HG03025 (cell line): Measurements from ENCODE around the gene ENTPD6.
"Not testable (repeated sequence)": the region's sequence is repeated elsewhere in the genome, so short reads cannot be mapped to it uniquely, and the experiment has no call there.

Experiments
- ATAC-seq: cut with Tn5 transposase; IDR thresholded peaks from one replicate; pipeline ENCODE4 v1.9.1; 2021; ENCODE audit warnings: mild to moderate bottlenecking, moderate library complexity; ENCODE audit not compliant: unreplicated experiment, low FRiP score

The ENTPD6 gene

DNA sequence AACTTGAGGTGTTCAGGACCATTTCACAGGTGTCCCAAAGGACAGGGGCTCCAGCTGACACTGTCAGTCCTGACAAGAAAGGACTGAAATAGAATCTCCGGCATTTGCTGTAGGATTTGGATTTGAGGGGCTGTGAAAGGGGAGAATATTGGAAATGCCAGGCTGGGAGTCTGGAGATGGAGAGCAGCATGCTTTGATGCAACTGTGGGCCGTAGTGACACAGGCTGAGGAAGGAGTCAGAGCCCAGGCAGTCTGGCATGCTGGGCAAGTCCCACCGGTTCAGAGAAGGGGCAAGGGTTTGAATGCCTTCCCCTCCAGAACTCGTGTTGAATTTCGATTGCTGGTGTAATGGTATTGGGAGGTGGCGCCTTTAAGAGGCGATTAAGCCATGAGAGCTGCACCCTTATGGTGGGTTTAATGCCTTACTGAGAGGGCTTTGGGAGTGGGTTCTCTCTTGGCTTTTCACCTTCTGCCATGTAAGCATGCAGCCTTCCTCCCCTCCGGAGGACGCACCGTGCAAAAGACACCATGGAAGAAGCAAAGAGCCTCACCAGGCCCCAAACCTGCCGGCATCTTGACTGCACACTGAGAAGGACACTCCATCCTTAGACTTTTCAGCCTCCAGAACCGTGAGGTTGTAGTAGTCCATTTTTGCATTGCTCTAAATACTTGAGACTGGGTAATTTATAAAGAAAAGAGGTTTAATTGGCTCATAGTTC, 43.0 kb downstream of the ENTPD6 start:
- no peak for ATAC-seq

DNA sequence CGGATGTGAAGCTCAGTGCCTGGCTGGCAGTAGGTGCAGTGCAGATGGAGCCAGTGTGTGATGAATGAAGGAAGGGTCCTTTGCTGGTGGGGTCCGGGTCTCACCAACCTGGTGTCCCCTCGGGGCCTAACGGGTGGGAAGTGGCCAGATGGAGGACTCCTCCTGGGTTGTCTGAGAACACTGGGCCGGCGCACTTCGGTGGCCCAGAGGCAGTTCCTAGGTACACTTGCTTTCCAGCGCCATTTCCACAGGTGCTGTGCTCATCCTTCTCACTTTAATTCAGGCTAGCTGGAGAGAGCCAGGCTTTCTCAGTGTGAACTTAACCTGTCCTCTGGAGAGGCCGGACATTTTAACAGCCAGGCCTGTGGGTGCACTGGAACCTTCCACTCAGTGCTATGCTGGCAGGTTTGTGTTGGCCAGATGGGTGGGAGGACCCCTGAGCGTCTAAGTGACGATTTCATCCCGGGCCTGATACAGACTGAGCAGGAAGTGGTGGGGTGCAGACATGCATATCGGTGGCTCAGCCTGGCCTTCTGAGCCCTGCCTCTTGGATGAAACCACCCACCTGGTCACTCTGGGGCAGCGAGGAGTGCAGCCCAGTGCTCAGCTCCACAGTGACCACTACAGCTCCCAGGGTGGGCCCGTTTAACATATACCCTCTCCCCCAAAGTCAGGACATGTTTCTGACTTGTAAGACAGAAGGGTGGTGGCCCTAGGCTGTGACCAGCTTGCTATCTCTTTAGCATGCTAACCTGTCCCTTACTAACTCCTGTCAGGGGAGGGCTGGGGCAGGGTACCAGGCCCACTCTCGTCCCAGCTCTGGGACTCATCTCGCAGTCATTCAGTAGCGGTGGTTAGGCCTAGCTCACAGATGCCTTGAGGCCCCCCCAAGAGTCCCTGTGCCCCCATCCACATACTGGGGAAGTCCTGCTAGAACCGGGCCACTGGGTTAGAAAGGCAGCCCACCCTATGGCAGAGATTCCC, 44.2 kb downstream of the ENTPD6 start:
- no peak for ATAC-seq

DNA sequence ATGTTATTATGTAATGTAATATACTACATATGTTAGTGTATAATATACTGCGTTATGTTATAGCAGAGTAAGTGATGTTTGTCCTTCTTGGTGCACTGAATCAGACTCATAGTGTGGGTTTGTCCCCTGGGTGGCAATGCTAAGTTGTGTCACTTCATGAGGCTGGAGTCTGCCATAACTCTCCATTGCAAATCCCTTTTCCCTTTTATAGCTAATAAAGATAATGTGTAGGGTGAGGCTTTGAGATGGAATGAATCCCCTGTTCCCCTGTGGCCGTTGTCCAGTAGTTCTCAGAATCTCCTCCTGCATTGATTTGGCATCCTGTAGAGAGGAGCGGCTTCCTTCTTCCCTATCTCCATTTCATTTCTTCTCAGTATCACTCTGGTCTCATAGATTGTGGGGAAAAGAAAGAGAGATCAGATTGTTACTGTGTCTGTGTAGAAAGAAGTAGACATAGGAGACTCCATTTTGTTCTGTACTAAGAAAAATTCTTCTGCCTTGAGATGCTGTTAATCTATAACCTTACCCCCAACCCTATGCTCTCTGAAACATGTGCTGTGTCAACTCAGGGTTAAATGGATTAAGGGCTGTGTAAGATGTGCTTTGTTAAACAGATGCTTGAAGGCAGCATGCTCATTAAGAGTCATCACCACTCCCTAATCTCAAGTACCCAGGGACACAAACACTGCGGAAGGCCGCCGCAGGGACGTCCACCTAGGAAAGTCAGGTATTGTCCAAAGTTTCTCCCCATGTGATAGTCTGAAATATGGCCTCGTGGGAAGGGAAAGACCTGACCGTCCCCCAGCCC, 45.5 kb downstream of the ENTPD6 start:
- ATAC-seq: not testable (repeated sequence)

DNA sequence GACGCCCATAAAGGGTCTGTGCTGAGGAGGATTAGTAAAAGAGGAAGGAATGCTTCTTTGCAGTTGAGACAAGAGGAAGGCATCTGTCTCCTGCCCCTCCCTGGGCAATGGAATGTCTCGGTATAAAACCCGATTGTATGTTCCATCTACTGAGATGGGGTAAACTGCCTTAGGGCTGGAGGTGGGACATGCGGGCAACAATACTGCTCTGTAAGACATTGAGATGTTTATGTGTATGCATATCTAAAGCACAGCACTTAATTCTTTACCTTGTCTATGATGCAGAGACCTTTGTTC, 46.1 kb downstream of the ENTPD6 start:
- not testable (repeated sequence) for ATAC-seq

DNA sequence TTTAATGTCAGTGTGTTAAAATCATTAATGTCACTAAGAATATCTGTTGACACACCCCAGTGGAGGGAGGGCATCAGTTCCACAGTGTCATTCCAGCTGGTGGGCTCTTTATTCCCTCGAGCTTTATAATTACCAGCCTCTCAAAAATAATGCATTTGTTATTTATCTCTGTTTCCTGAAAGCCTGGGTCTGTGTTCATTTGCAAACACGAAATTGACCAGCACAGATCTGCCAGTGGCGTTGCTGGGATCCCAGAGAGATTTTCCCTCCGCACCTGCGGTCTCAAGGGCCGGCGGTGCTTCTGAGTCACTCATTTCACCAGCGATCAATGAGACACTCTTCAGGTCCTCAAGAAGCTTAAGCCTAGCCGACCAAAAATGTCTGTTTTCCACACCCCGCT, 46.7 kb downstream of the ENTPD6 start:
- ATAC-seq: no peak

DNA sequence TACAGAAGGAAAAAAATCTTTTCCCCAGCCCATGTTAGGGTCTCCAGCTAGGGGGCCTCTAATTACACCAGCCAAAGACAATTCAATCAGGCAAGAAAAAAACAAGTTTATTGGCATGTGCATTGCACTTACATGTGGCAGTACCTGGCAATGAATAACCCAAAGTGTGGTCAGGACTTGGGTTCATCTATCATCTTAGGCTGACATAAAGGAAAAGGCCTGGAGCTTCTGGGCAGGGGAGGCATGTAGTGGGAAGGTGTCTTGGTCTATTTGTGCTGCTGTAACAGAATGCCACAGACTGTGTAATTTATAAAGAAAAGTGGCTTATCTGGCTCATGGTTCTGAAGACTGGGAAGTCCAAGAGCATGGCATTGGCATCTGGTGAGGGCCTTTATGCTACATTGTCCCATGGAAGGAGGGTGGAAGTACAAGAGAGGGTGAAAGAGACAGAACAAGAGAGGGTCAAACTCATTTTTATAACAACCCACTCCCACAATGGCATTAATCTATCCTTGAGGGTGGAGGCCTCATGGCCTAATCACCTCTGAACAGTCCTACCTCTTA, 48.0 kb downstream of the ENTPD6 start:
- no peak for ATAC-seq

DNA sequence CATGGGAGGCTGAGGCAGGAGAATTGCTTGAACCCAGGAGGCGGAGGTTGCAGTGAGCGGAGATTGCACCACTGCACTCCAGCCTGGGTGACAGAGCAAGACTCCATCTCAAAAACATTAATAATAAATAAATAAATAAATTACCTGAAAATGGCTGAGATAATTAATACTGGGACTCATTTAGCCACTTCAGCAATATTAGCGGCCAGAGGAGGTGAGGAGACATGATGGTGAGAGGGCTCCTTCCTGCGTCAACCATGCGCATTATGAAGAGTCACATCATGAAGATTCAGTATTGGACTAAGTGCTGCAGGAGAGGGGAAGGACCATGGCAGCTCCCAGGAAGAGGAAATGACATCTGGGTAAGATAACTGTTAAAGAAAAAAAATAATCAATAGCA, 49.5 kb downstream of the ENTPD6 start:
- no peak for ATAC-seq

DNA sequence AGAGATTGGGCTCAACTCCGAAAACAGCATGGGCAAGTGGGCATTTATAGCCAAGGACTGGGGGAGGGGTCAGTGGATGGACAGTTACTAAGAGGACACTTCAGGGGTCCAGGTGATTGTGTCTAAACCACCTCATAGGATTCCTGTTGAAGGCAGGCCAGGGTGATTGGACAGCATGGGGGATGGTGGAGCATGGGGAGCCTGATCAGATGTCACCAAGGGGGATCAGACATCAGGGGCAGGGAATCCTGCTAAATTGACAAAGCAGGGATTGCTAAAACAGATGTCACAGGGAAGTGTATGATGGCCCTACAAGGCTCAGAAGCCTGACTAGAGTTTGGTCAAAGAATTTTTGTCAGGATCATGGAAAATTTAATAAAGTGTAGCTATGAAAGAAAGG, 49.9 kb downstream of the ENTPD6 start:
- no peak for ATAC-seq

DNA sequence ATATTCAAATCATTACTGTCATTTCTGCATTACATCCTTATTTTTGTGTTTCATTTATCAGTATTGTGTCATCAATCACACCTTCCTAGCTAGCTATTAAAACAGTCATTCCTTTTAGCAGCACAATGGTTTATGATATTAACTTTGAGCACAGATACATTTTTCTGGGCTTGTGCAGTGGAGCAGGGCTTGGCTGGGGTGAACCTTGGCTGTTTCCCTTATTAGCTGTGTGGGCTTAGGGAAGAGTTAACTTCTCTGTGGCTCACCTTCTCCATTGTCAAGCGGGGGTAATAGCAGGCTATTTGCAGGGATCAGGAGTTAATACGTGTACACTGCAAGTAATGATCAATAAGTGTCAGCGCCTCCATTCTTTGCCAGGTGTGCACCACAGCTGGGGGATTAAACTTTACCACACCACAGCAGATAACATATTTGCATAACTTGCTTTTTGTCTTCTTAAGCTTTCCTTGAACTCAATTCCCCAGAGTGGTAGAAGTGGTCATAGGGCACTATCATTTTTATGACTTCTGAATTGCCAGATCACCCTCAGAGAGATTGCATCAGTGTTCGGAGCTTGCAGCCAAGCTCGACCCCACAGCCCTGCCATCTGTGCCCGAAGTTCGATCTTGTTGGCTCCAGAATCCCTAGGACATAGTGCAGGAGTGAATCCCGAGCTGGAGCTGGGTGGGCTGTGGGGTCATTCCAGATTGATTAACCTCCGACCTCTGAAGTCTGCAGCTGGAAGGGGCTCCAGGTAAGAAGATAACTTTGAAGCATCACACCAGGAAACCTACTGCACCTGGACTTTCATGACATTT, 50.9 kb downstream of the ENTPD6 start:
- ATAC-seq: no peak

DNA sequence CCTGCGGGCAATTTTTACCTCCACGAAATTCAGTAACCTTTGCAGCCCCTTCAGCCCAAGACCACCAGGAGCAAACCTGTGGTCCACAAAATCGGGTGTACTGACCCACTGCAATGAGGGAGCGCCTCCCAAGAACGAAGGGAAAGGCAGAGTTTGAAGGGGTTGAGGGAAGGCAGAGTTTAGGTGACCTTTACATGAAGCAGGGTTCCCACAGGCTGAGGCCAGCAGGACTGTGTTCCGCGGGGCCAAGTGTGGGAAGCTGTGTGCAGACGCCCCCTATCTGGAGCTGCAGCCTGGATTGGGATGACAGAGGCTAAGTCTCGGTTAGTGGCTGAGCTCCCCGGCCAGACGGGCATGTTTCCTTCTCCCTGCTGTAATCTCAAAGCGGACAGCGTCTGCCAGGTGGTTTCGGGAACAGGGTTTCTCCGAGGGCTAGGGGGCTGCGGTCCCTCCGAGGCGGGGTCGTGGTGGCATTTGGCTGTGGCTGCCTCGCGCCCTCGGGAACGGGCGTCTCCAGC, 51.5 kb downstream of the ENTPD6 start:
- ATAC-seq: no peak

DNA sequence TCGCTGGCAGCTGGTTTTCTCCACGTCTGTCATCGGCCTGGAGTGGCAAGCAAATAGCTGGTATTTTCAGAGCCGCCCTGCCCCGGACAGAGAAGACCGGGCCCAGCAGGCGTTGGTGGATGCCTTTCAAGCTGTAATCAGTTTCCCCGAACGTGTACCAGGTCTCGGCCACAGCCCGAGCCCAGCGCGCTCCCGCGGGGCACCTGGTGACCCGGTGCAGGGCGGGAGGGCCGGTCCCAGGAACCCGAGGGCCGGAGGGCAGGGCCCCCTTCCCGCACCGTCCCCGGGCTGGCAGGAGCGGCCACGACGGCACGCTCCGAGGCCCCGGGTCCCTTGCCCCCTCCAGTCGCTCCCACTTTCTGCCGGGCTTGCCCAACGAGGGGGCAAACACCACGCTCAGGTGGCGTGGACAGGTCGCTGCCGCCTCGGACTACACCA, 52.0 kb downstream of the ENTPD6 start:
- peak; percentile 37 for ATAC-seq

DNA sequence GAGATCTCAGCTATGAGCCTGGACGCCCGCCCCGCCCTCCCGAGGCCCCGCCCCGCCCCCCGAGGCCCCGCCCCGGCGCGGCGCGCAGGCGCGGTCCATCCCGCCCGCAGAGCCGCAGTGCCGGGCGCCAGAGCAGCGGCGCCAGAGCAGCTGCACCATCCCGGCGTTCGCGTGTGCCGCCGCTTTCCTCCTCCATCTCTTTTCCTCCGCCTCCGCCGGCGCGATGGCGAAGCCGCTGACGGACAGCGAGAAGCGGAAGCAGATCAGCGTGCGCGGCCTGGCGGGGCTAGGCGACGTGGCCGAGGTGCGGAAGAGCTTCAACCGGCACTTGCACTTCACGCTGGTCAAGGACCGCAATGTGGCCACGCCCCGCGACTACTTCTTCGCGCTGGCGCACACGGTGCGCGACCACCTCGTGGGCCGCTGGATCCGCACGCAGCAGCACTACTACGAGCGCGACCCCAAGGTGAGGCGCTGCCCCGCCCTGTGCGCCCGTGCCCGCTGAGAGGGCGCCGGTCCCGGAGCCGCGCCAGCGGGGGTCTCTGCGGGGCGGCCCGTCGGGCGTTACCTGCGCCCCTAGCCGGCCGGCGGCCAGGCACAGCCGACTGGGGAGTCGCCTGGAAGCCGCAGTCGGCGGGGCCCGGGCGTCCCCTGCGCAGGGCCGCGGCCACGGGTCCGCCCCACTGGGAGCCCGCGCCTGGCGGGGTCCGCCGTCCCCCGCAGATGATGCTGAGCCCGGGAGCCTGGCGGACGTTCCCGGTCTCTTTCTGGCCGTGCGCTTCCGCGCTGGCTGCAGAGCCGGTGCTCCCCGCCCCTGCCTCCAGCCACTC, 52.7 kb downstream of the ENTPD6 start, which contains the start of gene PYGB:
Gene PYGB (plus strand): TSS at position 130 of the 830 bp plus-strand sequence. CDS start 94 bp downstream, at position 224.
- peak; percentile 71 for ATAC-seq

DNA sequence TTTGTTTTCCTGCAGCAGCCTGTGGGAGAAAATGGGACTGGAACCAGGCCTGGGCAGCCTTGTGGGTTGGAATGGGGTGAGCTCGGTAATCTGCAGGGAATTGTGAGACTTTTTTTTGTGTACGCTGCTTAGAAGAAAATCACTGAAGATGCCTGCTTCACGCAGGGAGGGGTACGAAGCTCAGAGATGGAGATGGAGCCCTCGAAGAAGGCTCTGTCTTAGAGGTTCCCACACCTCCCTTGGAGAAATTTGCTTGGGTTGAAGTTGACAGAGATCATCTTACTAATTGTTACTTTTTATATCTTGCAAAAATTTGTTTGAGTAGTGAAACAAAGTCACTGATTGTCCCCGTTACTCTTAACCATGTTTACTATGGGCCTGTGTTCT, 53.3 kb downstream of the ENTPD6 start:
- peak; percentile 1 for ATAC-seq

DNA sequence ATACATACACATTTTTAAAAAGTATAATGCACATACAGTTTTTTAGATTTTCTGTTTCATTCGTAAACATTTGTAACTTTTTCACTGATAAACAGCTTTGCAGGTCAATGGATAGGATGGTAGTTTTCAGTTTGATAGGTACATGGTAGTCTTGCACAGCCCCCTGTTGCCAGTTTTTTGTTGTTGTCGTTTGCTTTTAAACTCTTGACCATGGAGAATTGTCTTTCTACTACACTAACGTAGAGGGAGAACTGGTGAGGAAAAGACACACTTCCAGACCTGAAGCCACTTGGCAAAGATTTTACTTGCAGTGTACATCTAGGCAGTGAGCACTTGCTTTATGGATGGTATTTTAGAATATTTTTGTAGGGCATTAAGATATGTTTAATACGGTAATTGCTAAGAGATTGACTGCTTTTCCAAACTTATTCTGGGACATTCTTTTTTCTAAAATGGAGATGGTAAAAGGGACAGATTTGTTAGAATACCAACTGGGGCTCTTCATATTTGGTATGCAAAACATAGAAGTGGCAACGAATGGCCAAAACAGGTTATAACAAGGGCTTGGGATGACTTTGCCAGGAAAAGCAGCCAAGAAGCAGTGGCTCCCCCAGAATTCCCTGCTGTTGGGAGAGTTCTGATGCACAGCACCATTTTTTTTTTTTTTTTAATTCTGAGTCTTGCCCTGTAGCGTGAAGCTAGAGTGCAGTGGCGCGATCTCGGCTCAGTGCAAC, 53.9 kb downstream of the ENTPD6 start:
- no peak for ATAC-seq

DNA sequence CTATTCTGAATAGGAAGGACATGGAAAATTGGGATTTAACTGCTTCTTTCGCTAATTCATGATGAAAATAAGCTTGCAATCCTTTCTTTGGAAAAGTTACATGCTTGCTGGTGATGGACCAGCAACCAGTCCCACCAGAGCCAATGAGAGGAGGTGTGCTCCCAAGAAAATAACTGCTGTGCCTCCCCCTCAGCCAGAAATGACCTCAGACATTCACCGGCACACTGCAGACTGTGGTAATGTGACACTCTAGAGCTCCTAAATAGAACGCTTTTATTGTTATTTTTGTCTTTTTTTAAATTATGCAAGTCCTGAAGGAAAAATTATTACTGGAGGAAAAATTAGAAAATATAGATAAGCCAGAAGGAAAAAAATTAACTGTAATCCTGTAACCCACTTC, 55.0 kb downstream of the ENTPD6 start:
- ATAC-seq: no peak

DNA sequence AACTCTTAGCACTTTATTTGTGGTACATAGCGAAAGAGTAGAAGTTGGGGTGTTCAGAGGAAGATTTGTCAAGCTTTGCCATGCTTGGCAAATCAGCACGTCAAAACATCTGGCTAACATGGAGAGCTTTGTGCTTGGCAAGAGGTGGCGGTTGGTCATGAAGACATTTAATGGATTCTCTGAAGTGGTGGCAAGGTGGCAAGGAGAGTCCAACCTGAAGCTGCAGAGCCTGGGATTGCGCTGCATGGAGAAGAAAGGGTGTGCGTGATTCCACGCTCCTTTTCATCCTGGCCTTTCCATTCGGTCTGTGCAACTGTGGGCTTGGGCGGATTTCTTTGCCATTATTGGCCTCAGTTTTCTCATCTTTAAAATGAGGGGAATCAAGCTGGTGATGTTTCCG, 55.5 kb downstream of the ENTPD6 start:
- ATAC-seq: no peak

DNA sequence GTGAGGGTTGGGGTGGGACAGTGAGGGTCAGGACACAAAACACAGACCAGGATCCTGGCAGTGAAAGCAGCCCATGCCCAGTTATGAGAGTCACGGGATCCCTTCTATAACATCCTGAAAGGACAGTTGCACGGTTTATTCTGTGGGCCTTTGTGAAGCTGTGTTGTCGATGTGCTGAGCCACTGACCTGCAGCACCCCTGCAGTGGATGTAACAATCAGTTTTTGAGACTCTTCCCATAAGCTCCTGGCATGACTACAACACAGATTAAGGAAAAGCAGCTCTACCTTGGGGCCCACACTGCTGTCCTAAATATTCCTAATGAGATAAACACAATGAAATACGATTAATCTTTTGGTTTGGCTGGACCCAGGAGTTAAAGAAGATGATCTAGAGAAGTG, 56.0 kb downstream of the ENTPD6 start:
- ATAC-seq: no peak

DNA sequence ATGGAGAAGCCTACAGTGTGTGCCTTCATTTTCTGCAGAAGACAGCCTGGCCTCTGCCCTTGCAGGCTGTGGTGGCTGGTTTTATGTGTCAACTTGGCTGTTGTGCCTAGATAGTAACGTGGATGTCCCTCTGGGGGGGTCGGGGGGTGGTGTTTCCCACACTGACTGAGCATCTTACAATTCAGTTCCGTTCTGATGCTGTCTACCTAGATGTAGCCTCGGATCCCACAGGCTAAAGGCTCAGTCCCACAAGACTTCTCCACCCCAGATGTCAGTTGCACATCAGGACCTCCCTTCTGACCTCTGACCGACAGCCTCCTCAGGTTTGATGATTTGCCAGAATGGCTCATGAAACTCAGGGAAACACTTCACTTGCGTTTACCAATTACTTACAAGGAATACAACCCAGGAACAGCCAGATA, 56.7 kb downstream of the ENTPD6 start:
- ATAC-seq: no peak
